Heart left ventricle (tissue), 16 donors: ENCODE results near the gene EPHA5. TPM values are rescaled to one million over a fixed set of nuclear protein-coding genes. Genes with fewer than 3 reads are reported as not detected.

Experiments used
- ATAC-seq, 4 donors: fragments of 200-7000 bp; cut with Tn5 transposase; one replicate each; pipeline ENCODE4 v1.9.1; 2020 to 2022; ENCODE audit warnings: moderate library complexity in 4 of 4, mild to moderate bottlenecking in 3 of 4, moderate number of reproducible peaks in 1 of 4
- DNase-seq, 5 donors: peaks; one replicate each; pipeline ENCODE4 v3.0.0-alpha.2; 2020
- H3K27ac ChIP-seq, 12 donors: fragments of 200-600 bp; sonication (generic) in 4 of 12; one replicate each; pipeline versions ENCODE4 v1.5.0 to v1.8.0; 2016 to 2022; ENCODE audit warnings: mild to moderate bottlenecking in 2 of 12
- H3K27me3 ChIP-seq, 9 donors: fragments of 200-600 bp; sonication (generic) in 2 of 9; one replicate each; pipeline versions ENCODE4 v1.5.1 to v1.8.0; 2016 to 2022; ENCODE audit warnings: mild to moderate bottlenecking in 3 of 9
- H3K36me3 ChIP-seq, 9 donors: fragments of 200-600 bp; sonication (generic) in 2 of 9; one replicate each; pipeline versions ENCODE4 v1.5.0 to v1.8.0; 2018 to 2022; ENCODE audit warnings: mild to moderate bottlenecking in 2 of 9
- H3K4me1 ChIP-seq, 12 donors: fragments of 200-600 bp; sonication (generic) in 4 of 12; one replicate each; pipeline versions ENCODE4 v1.5.0 to v1.8.0; 2016 to 2022; ENCODE audit warnings: mild to moderate bottlenecking in 3 of 12
- H3K4me3 ChIP-seq, 12 donors: fragments of 200-600 bp; sonication (generic) in 4 of 12; one replicate each; pipeline versions ENCODE4 v1.5.0 to v1.8.0; 2017 to 2022; ENCODE audit warnings: mild to moderate bottlenecking in 9 of 12, moderate library complexity in 4 of 12
- H3K9me3 ChIP-seq, 12 donors: fragments of 200-600 bp; sonication (generic) in 4 of 12; one replicate each; pipeline versions ENCODE4 v1.5.0 to v1.8.0; 2016 to 2022; ENCODE audit warnings: mild to moderate bottlenecking in 1 of 12
- POLR2A ChIP-seq, 2 donors: fragments of 450-650 bp; IDR thresholded peaks; one replicate each; pipeline ENCODE4 v1.6.1; 2017; ENCODE audit warnings: antibody characterized with exemption in 2 of 2, mild to moderate bottlenecking in 2 of 2, moderate library complexity in 2 of 2
- WGBS, 4 donors: extraction: QIAGEN DNeasy Blood & Tissue Kit in 2 of 4; methylation state at CpG; one replicate each; pipeline versions ENCODE4 v1.1.5 to v1.1.7; 2013 to 2018; 5-methylcytosine and 5-hydroxymethylcytosine counted together
- intact Hi-C, 10 donors: fragments of 100-400 bp; cut with DNase I; formaldehyde crosslinking; loops; one replicate each; pipeline versions ENCODE4 v1.11.1 to v1.14.2; 2022
- polyA plus RNA-seq, 2 donors: library from polyadenylated mRNA; stranded (reverse); fragments of 200-250 nt; gene quantifications; one replicate each; pipeline ENCODE4 v1.2.3, GENCODE V29; 2013
- total RNA-seq, 9 donors: library from RNA; depleted of rRNA in 2 of 9; stranded (reverse); fragments of >200 nt in 2 of 9; fragmentation: NEBNext Ultra II Directional in 3 of 9; extraction: Animal tissue kit (Norgen Biotek cat#: 25700) in 3 of 9; gene quantifications; one replicate each; pipeline versions ENCODE4 v1.1.0 to v1.2.4, GENCODE V29; 2016 to 2023
- TF ChIP-seq, protein P1 (sequence below), 12 donors: fragments of 200-600 bp; sonication (generic) in 4 of 12; IDR thresholded peaks; one replicate each; pipeline versions ENCODE4 v1.5.0 to v1.8.0; 2018 to 2022; ENCODE audit warnings: antibody characterized with exemption in 12 of 12, mild to moderate bottlenecking in 5 of 12
- donor health status: ischemic (EF 13 %, LVEDD 7.1; RV severe dilation, severe dysfunction).
- donor health status: healthy with polysubstance abuse.
- donor health status: DM: no; HTN: yes; CAD: no.
- donor health status: DM: no; HTN: no; CAD: no.
- donor health status: ischemic (EF 25% LVEDD 6.9; RV normal size, moderate dysfunction).
- donor health status: ischemic (EF 25% LVEDD 5.7; RV mildly dilated, moderate dysfunction).
- donor health status: healthy.
- donor health status: DM: yes; HTN: yes; CAD: no.
- donor health status: ischemic (EF 35%, LVEDD 5.7; RV mildly dilated, moderate dysfunction).
- donor health status: nonischemic (EF 11% LVEDD 7.7; RV severe dilation, severe dysfunction).
- donor health status: DM: yes; HTN: yes; CAD: no.
- donor health status: PGD.
- donor health status: ischemic (EF 29% LVEDD 5.4; RV normal size, mild dysfunction).
- donor health status: nonischemic (EF 23%, LVEDD 6.1; RV moderate dilation, normal function).

Gene EPHA5
- total and polyA plus RNA-seq, 11 donors, result 0.01 to 0.56 (median 0.12) TPM; not detected in 2

DNA sequence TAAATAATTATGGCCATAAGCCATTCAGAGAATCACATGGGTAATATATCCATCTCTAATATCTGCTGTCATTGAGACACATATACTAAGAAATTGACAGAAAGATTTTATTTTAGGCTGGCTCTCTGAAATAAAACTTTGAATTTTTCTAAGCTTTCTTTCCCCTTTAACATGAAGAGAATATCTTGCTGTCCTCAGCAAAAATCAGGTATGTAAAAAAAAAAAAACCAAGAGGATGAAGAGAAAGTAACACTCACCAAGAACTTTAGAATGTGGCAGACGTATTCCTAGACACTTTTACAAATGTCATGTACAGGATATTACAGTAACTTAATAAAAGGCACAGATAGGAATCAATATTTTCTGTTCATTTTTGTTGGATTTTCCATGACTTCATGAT lies 65.8 kb downstream of the EPHA5 start:
- intact Hi-C loops, result no loop called here
- ATAC-seq, result no peak
- H3K4me3 ChIP-seq, result no peak overlapping the region
- DNase-seq, result no peak
- no peak overlapping the region for H3K27ac ChIP-seq
- H3K9me3 ChIP-seq, result no peaks in the 10 kb centered on the region
- no peaks in the 10 kb centered on the region for H3K36me3 ChIP-seq
- 57 to 69% (median 64%) methylated on average over 1 of the region's 1 CpG for WGBS, 4 donors
- H3K27me3 ChIP-seq, result no peaks in the 10 kb centered on the region
- no peaks in the 10 kb centered on the region for H3K4me1 ChIP-seq
- no peak for TF ChIP-seq POLR2A (IDR thresholded peaks at IDR 0.05)
- TF ChIP-seq, protein P1, sequence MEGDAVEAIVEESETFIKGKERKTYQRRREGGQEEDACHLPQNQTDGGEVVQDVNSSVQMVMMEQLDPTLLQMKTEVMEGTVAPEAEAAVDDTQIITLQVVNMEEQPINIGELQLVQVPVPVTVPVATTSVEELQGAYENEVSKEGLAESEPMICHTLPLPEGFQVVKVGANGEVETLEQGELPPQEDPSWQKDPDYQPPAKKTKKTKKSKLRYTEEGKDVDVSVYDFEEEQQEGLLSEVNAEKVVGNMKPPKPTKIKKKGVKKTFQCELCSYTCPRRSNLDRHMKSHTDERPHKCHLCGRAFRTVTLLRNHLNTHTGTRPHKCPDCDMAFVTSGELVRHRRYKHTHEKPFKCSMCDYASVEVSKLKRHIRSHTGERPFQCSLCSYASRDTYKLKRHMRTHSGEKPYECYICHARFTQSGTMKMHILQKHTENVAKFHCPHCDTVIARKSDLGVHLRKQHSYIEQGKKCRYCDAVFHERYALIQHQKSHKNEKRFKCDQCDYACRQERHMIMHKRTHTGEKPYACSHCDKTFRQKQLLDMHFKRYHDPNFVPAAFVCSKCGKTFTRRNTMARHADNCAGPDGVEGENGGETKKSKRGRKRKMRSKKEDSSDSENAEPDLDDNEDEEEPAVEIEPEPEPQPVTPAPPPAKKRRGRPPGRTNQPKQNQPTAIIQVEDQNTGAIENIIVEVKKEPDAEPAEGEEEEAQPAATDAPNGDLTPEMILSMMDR (IDR thresholded peaks at IDR 0.05), result no peak

DNA sequence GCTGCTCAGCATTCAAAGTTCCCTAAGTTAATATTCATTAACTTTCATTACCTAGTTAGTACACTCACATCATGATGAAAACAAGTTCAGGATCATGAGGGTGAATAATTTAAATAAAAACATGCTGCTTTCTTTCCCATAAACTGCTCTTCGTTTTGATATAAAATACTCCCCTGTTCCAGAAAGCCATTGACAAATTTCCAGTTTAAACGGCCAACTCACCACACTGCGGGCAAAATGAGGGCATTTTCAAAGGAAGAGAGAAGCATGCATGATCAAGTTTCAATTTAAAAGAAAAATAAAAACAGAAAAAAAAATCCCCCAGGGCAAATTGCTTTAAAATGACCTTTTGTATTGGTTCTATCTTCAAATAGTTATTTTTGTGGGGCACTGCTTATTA lies 69.6 kb downstream of the EPHA5 start:
- WGBS, 4 donors, result 72 to 77% (median 76%) methylated on average over 3 of the region's 3 CpGs
- intact Hi-C loops, result no loop called here
- no peak for ATAC-seq
- Histone ChIP-seq H3K27ac (no peak overlapping the region), H3K36me3 (no peaks in the 10 kb centered on the region), H3K4me3 (no peak overlapping the region), H3K27me3 (no peaks in the 10 kb centered on the region), H3K9me3 (no peaks in the 10 kb centered on the region), H3K4me1 (no peaks in the 10 kb centered on the region)
- DNase-seq, result no peak
- TF ChIP-seq POLR2A (IDR thresholded peaks at IDR 0.05), result no peak
- TF ChIP-seq, protein P1 (IDR thresholded peaks at IDR 0.05), result no peak

DNA sequence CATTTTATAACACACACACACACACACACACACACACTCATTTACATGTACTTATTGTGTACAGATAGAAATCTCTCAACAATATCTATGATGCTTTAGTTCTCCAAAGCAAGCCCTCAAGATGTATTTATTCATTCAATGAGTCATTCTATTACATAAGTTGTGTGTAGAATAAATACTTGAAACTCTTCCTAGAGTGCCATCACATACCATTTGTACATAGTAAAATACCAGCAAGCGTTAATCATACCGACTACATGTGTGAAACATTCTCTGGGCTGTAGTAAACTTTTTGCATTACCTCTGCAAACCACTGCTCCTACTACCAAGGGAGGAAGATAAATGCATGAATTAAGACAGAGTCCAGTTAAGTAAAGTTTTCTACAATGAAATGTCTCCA lies 70.9 kb downstream of the EPHA5 start:
- 84 to 99% (median 88%) methylated on average over 2 of the region's 2 CpGs for WGBS, 4 donors
- Histone ChIP-seq H3K4me3 (no peak overlapping the region), H3K4me1 (no peaks in the 10 kb centered on the region), H3K36me3 (no peaks in the 10 kb centered on the region), H3K9me3 (no peaks in the 10 kb centered on the region), H3K27me3 (no peaks in the 10 kb centered on the region), H3K27ac (no peak overlapping the region)
- ATAC-seq (no peak), DNase-seq (no peak)
- TF ChIP-seq, protein P1 (IDR thresholded peaks at IDR 0.05), result no peak
- TF ChIP-seq POLR2A (IDR thresholded peaks at IDR 0.05), result no peak
- intact Hi-C loops, result no loop called here

DNA sequence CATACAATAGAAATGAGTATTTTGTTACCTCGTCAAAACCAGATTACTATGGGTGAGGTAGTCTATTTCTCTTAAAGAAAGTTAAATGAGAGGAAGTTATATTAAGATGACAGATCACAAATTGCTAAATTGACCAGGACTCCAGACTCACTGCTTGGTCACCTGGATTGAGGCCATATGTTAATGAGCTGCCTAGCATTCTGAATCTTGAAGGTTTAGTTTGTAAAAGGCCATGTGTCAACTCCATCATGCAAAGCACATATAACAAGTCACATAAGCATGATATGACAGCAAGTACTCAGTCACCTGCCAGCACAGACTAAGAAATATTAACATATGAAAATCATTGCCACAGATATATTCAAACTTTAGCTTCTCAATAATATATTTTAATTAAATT lies 72.6 kb downstream of the EPHA5 start:
- TF ChIP-seq, protein P1 (IDR thresholded peaks at IDR 0.05), result no peak
- TF ChIP-seq POLR2A (IDR thresholded peaks at IDR 0.05), result no peak
- Histone ChIP-seq H3K4me3 (no peak overlapping the region), H3K27me3 (no peaks in the 10 kb centered on the region), H3K36me3 (no peaks in the 10 kb centered on the region), H3K9me3 (no peaks in the 10 kb centered on the region), H3K27ac (no peak overlapping the region), H3K4me1 (no peaks in the 10 kb centered on the region)
- DNase-seq (no peak), ATAC-seq (no peak)
- intact Hi-C loops, result no loop called here
- 85 to 91% (median 87%) methylated on average over 1 of the region's 1 CpG for WGBS, 4 donors
